Keratinocyte (primary cell): Measurements from ENCODE around the gene FLRT1. TPM values are rescaled to one million over a fixed set of nuclear protein-coding genes. Genes with fewer than 3 reads are reported as not detected.
A peak's percentile ranks its signal among the peaks of the same experiment; 100 is the strongest.

ENCODE experiments used
- DNase-seq: peaks from one replicate; pipeline ENCODE4 v3.0.0-alpha.2; 2011; ENCODE audit warnings: low read depth, missing footprints, low spot score
- FAIRE-seq: peaks from 2 replicates; lab custom pipeline; 2011; peaks lifted over from hg19 to GRCh38; lab: Jason Lieb, UNC
- H2AFZ ChIP-seq: 2 replicates; pipeline ENCODE4 v1.6.0; 2012; ENCODE audit warnings: low read length, control low read depth, inconsistent platforms; ENCODE audit not compliant: control insufficient read depth
- H3K27ac ChIP-seq: 2 replicates; pipeline ENCODE4 v1.5.1; 2011; ENCODE audit warnings: low read length; ENCODE audit not compliant: control insufficient read depth, insufficient read depth
- H3K27me3 ChIP-seq: 3 replicates; pipeline ENCODE4 v1.6.0; 2011; ENCODE audit warnings: low read length; ENCODE audit not compliant: control insufficient read depth, insufficient read depth; ENCODE audit errors: extremely low read depth
- H3K36me3 ChIP-seq, 2 experiments: 2 replicates in 1 of 2; 3 replicates in 1 of 2; pipeline ENCODE4 v1.5.1; 2011; ENCODE audit warnings: low read length in 2 of 2, mild to moderate bottlenecking in 1 of 2; ENCODE audit not compliant: control insufficient read depth in 2 of 2, insufficient read depth in 2 of 2; ENCODE audit errors: extremely low read depth in 1 of 2
- H3K4me1 ChIP-seq: 3 replicates; pipeline ENCODE4 v1.5.1; 2011; ENCODE audit warnings: low read length; ENCODE audit not compliant: control insufficient read depth, insufficient read depth; ENCODE audit errors: extremely low read depth
- H3K4me2 ChIP-seq: 3 replicates; pipeline ENCODE4 v1.6.0; 2011; ENCODE audit warnings: low read depth, low read length; ENCODE audit not compliant: control insufficient read depth, insufficient read depth; ENCODE audit errors: extremely low read depth
- H3K4me3 ChIP-seq, 3 experiments: fragments of 200-600 bp in 1 of 3; sonication (generic) in 1 of 3; 2 replicates in 2 of 3; 3 replicates in 1 of 3; pipeline ENCODE4 v1.5.1; 2011 to 2016; ENCODE audit warnings: low read length in 3 of 3, mild to moderate bottlenecking in 3 of 3, control low read depth in 2 of 3, inconsistent platforms in 1 of 3, low read depth in 1 of 3, mixed read lengths in 1 of 3, mixed run types in 1 of 3, moderate library complexity in 1 of 3; ENCODE audit not compliant: control insufficient read depth in 2 of 3, insufficient read depth in 2 of 3; ENCODE audit errors: extremely low read depth in 1 of 3
- H3K79me2 ChIP-seq: 2 replicates; pipeline ENCODE4 v1.6.0; 2012; ENCODE audit warnings: low read length; ENCODE audit not compliant: control insufficient read depth, insufficient read depth
- H3K9ac ChIP-seq: 3 replicates; pipeline ENCODE4 v1.6.0; 2011; ENCODE audit warnings: low read length; ENCODE audit not compliant: control insufficient read depth, insufficient read depth; ENCODE audit errors: extremely low read depth
- H3K9me1 ChIP-seq: 3 replicates; pipeline ENCODE4 v1.6.0; 2011; ENCODE audit warnings: low read length; ENCODE audit not compliant: control insufficient read depth, insufficient read depth; ENCODE audit errors: extremely low read depth
- H3K9me3 ChIP-seq: 2 replicates; pipeline ENCODE4 v1.5.1; 2012; ENCODE audit warnings: low read depth, low read length; ENCODE audit not compliant: control insufficient read depth
- H4K20me1 ChIP-seq: 3 replicates; pipeline ENCODE4 v1.6.0; 2011; ENCODE audit warnings: low read length; ENCODE audit not compliant: control insufficient read depth, insufficient read depth; ENCODE audit errors: extremely low read depth
- CTCF ChIP-seq, 3 experiments: IDR thresholded peaks in 1 of 3; conservative IDR thresholded peaks in 1 of 3; optimal IDR thresholded peaks in 1 of 3; 2 replicates in 2 of 3; 3 replicates in 1 of 3; pipeline versions ENCODE3 to v1.5.1; 2011; ENCODE audit warnings: low read length in 3 of 3, mild to moderate bottlenecking in 3 of 3, moderate library complexity in 2 of 3, control low read depth in 1 of 3, inconsistent platforms in 1 of 3; ENCODE audit not compliant: insufficient read depth in 2 of 3; ENCODE audit errors: extremely low read depth in 1 of 3
- EZH2 ChIP-seq: IDR thresholded peaks from one replicate; pipeline ENCODE4 v1.6.1; 2012; ENCODE audit warnings: inconsistent platforms, mild to moderate bottlenecking, low read length, moderate library complexity
- dilution Hi-C: fragments of 300-500 bp; cut with MboI; formaldehyde crosslinking; loops from one replicate; pipeline ENCODE4 v1.7.0; 2020; ENCODE audit warnings: low sequenced_read_pairs; ENCODE audit not compliant: extremely low pct_ligation_motif_present
- polyA plus RNA-seq, 5 experiments: library from polyadenylated mRNA; depleted of rRNA in 3 of 5; stranded (reverse) in 3 of 5; stranded (forward) in 1 of 5; unstranded in 1 of 5; fragments of >200 nt; gene quantifications; 1 replicate in 1 of 5; 2 replicates in 3 of 5; 3 replicates in 1 of 5; pipeline versions ENCODE4 v1.2.1 to v1.2.3, GENCODE V29; 2011 to 2012; ENCODE audit warnings: missing spikeins in 2 of 5, low read depth in 1 of 5, low replicate concordance in 1 of 5

The FLRT1 gene
- polyA plus RNA-seq, 1 donor (not counting 4 experiments of a cell fraction or from before 2014, with no cell fraction given), result not detected

GRCh38 chr11:64036087-64037026, 626 bp downstream of the FLRT1 start:
- H3K4me2 ChIP-seq, result peak overlapping the region; percentile 22

GRCh38 chr11:64037027-64037634, 1.4 kb downstream of the FLRT1 start:
- no peak overlapping the region for H3K27ac ChIP-seq

More at GRCh38 chr11:64036087-64037026, 626 bp downstream of the FLRT1 start:
- DNase-seq (no peak), FAIRE-seq (no peak)
- Histone ChIP-seq H3K36me3 (no peaks in the 10 kb centered on the region), H3K9me1 (no peaks in the 10 kb centered on the region), H3K9ac (no peak overlapping the region), H3K27ac (no peak overlapping the region), H4K20me1 (peaks cover 4% of the 10 kb centered on the region), H3K79me2 (no peaks in the 10 kb centered on the region), H3K4me3 (peak overlapping the region in 1 of 3 experiments; percentile 10), H3K4me1 (no peaks in the 10 kb centered on the region), H2AFZ (no peak overlapping the region), H3K27me3 (peaks cover 54% of the 10 kb centered on the region), H3K9me3 (no peaks in the 10 kb centered on the region)
- dilution Hi-C loops, result no loop called here
- TF ChIP-seq EZH2, result peak; percentile 83
- TF ChIP-seq CTCF (optimal IDR thresholded peaks at IDR 0.05 in 1 of 3, IDR thresholded peaks at IDR 0.05 in 1 of 3, conservative IDR thresholded peaks at IDR 0.05 in 1 of 3; ENCODE audit: extremely low read depth in 1 of 3, insufficient read depth in 2 of 3, low read length in 3 of 3), result no peak

More at GRCh38 chr11:64037027-64037634, 1.4 kb downstream of the FLRT1 start:
- Histone ChIP-seq H3K4me1 (no peaks in the 10 kb centered on the region), H3K9me3 (no peaks in the 10 kb centered on the region), H4K20me1 (peaks cover 4% of the 10 kb centered on the region), H3K4me2 (no peak overlapping the region), H2AFZ (no peak overlapping the region), H3K9ac (no peak overlapping the region), H3K27me3 (peaks cover 54% of the 10 kb centered on the region), H3K4me3 (no peak overlapping the region), H3K79me2 (no peaks in the 10 kb centered on the region), H3K36me3 (no peaks in the 10 kb centered on the region), H3K9me1 (no peaks in the 10 kb centered on the region)
- DNase-seq, result no peak
- dilution Hi-C loops, result no loop called here
- peak; percentile 27 for TF ChIP-seq EZH2
- TF ChIP-seq CTCF (optimal IDR thresholded peaks at IDR 0.05 in 1 of 3, IDR thresholded peaks at IDR 0.05 in 1 of 3, conservative IDR thresholded peaks at IDR 0.05 in 1 of 3; ENCODE audit: extremely low read depth in 1 of 3, insufficient read depth in 2 of 3, low read length in 3 of 3), result no peak
- no peak for FAIRE-seq
